Measurements from ENCODE around the gene INTS14.
"Not testable (repeated sequence)": the region's sequence is repeated elsewhere in the genome, so short reads cannot be mapped to it uniquely, and the experiment has no call there.

The INTS14 gene

DNA sequence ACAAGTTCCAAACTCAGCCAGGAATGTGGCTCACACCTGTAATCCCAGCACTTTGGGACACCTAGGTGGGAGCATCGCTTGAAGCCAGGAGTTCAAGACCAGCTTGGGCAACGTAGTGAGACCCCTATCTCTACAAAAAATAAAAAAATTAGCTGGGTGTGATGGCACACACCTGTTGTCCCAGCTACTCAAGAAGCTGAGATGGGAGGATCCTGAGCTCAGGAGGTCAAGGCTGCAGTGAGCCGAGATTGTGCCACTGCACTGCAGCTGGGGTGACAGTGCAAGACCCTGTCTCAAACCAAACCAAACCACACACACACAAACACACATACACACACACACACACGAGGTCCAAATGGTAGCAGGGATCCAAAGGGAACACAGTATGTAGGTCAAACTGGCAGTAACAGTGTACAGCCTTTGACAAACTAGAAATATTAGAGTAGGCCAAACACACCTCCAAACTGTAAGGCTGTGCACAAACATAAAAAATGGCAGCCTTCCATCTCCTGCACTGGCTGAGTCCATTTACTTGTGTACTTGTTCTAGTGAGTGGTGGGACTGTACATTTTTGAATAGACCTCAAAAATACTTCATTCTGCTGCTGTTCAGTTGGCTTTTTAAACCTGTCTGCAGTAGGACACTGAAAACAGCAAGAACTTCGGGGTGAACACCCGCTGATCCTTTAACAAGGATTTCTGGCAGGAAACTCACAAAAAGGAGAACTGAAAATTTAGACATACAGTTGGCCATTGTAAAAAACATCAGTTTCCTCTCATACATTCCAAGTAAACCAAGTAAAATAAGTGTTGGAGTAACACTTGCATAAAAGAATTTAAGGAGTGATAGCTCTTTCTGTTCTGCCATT is 33.6 kb downstream of the INTS14 start:
- no peak for DNase-seq

DNA sequence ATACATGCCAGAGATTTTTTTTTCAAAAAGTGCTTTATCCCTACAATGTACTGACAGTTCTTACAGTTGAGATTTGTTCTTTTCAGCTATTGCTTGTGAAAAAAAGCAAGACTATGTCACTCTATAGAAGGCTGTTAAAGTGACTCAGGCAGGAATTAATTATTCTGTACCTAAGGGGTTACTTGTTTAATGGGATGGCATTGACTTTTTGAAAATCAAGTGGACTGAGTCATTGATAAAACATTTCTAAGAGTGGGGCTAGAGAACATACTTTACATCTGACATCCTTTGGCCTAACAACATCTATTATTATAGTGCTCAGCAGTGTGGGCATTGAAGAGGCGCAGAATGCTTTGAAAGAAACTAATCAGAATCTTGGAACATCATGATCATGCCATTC is 34.3 kb downstream of the INTS14 start:
- DNase-seq, result no peak

DNA sequence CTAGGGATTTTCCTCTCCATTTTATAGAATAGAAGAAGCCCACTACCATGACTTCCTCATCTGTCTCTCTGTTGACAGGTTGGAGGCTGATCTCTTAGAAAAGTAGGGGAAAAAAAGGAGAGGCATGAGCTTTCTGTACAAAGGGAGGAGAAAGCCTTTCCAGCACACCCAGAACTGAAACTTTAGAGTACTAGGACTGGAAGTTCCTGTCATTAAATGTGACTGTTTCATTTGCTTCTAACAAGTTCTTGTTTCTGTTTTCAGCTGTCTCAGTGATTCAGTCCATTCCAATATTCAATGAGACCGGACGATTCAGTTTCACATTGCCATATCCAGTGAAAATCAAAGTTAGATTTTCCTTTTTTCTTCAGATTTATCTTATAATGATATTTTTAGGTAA is 39.0 kb downstream of the INTS14 start:
- no peak for DNase-seq

DNA sequence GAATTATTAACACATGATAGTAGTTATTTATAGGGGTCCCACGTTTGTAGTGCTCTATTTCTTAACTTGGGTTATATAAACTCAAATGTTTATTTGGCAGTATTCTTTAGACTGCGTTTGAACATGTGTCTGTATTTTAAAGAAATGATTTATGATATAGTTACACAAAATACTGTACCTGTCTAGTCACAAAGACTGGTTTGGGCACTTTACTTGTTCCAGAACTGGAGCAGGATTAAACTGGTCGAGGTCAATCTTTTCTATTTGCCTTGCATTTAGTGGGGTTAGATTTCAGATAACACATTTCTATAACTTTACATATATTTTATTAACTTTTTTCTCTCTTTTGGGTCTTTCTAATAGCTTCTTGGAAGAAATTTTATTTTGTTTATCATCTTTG is 41.2 kb downstream of the INTS14 start:
- no peak for DNase-seq

DNA sequence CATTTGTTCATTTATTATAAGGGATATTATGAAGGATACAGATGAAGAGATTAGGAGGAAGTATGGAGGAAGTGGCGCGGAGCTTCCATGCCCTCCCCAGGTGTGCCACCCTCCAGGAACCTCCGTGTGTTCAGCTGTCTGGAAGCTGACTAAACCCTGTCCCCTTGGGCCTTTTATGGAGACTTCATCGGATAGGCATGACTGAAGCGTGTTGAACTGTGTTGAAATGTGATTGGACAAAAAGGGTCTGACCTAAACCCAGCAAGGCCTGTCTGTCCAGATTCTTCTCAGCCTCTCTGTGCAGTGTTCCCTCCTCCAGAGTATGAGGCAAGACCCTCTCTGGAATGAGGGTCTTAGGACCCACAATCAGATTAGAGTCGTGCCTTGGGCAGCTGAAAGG is 49.0 kb downstream of the INTS14 start:
- DNase-seq, result no peak

DNA sequence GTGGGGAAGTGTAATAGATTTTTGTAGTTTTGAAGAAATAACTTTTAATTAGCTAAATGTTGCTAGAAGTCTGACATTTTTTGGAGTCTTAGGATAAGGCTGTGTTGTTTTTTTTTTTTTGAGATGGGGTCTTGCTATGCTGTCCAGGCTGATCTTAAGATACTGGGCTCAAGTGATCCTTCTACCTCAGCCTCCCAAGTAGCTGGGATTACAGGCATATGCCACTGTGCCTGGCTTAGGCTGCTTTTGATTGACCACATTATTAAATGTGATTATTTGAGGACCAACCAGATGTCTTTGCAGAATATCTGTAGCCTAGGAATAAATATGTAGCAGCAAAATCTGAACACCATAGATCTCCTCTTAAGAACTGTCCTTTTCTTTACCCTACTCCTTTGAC is 51.0 kb downstream of the INTS14 start:
- DNase-seq, result no peak

DNA sequence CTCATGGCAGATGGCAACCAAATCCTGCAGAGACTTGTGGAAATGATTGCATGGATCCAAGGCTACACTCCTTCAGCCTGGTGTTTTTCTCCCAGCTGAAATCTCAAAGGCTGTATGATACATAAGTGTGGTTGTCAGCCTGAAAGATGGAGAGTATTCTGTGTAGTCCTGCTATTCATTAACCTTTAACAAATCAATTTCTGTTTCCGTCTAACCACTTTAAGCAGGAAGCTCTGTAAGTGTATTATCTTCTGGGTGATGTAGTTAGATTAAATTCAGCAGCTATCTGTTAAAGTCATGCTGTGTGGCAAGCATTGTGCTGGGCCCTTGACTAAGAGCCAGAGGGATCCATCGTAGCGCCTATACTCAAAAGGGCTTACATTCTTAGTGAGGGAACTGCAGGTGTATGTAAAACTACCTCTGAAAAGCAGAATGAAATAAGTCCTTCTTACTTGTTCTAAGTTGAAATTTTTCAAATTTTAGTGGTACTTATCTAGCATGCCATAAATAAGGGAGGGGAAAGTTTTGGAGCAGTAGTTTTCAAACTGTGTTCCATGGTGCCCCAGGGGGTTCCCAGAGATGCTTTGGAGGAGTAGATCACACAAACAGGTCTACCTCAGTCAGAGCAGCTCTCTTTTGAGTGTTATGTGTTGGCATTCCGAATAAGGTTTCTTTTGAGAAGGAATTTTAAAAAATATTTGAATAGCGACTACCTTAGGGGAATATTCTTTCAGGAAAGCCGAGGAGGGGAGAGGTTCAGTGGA is 51.8 kb downstream of the INTS14 start:
- DNase-seq, result no peak

DNA sequence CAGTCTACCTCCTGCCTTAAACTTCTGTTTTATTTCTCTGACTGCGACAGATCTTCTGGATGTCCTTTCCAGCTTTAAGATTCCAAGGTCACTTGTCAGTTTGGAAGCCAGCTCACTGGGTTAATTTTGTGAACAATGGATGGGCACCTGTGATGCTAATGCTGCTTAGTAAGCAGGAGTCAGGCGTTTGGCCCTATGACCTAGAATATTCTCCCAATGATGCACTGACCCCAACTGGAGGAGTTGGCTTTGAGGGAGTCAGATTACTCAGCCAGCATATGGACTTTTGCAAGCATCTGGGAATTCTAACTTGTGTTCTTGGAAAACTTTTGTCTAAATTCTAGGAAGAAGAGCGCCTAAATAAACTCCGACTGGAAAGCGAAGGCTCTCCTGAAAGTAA is 52.6 kb downstream of the INTS14 start:
- DNase-seq, result no peak

DNA sequence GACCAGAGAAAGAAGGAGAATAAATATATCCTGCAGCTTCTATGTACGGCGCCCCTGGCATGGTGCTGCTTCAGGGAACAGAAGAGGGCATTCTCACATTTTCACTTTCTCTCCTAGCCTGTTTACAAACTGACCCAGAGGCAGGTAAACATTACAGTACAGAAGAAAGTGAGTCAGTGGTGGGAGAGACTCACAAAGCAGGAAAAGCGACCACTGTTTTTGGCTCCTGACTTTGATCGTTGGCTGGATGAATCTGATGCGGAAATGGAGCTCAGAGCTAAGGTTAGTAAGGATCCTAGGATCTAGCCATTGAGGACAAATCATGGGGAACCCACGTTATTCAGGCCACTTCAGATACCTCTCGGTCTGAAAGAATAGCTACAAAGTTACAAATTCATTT is 54.3 kb downstream of the INTS14 start:
- DNase-seq, result no peak

DNA sequence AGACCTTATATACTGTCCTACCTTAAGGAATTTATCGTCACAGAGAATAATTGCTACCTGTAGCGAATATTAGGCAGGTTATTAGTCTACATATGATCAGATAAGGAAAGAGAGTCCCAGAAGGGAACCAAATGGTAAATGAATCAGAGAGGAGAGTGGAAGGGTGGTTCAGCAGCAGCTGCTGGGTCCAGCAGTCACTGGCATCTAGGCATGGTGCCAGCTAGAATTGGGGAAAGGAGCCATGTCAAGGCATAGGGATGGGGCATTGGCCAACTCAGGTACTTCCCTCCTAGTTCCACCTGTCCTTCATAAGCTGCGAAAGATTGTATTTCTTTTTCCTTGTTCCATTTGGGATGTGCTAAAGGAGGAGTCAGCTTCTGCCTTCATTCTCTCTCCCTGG is 57.2 kb downstream of the INTS14 start:
- no peak for DNase-seq

DNA sequence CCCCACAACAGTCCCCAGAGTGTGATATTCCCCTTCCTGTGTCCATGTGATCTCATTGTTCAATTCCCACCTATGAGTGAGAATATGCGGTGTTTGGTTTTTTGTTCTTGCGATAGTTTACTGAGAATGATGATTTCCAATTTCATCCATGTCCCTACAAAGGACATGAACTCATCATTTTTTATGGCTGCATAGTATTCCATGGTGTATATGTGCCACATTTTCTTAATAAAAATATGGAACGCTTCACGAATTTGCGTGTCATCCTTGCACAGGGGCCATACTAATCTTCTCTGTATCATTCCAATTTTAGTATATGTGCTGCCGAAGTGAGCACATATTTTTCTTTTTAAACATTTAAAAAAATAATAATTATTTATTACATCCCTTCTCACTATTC is 58.1 kb downstream of the INTS14 start:
- DNase-seq, result not testable (repeated sequence)

DNA sequence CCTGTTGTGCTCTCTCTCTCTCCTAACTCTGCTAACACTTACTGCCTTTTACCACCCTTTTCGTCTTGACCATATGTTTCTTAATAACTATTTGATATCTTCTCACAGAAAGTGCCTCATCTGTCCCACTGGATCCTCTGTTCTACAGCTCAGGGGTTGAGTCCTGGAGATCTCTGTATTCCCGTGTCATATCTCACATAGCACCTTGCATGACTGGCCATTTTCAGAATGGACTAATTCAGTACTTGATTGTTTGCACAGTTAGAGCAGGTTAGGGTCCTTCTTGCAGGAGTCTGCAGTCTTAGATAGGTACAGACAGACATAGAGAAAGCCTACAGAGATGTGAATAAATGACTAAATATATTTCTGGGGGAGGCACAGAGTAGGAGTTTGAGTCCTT is 59.7 kb downstream of the INTS14 start:
- DNase-seq, result no peak

DNA sequence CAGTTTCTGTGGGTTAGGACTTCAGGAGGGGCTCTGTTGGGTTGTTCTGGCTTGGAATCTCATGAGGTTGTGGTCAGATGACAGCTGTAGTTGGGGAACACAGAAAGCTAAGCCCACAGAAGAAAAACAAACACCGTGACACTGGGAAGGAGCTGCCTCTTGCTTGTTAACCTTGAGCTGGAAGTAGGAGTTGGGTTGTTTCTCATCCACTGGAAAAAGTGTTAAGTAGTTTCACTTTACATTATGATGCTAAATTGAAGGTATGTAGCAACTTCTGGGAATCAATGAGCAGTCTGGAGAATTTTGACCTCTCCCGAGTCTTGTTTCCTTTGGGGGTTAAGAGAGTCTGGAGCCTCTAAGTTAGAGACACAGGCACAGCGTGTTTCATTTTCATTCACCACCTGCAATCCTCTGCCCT is 60.2 kb downstream of the INTS14 start:
- DNase-seq, result no peak

DNA sequence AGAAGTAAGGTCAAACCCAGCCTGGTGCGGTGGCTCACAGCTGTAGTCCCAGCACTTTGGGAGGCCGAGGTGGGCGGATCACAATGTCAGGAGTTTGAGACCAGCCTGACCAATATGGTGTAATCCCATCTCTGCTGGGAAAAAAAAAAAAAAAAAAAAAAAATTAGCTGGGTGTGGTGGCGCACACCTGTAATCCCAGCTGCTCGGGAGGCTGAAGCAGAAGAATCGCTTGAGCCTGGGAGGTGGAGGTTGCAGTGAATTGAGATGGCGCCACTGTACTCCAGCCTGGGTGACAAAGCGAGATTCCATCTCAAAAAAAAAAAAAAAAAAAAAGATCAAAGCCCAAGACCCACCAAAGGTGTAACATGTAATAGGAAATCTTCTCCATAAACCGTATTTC is 61.6 kb downstream of the INTS14 start:
- not testable (repeated sequence) for DNase-seq

DNA sequence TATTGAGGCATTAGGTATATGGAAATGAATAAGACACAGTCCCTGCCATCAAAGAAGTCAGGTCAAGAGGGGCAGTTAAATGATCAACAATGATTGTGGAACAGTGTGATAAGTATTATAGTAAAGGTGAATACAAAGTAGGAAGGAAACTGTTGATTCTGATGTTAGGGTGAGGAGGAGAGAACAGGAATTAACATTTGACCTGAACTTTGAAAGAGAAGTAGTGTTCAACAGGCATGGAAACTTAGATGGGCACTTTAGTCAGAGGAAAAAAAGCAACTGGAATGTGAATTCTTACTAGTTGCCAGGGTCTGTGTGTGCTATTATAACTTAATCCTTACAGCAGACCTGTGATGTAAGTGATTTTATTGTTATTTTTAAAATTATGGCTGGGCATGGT is 63.1 kb downstream of the INTS14 start:
- no peak for DNase-seq

DNA sequence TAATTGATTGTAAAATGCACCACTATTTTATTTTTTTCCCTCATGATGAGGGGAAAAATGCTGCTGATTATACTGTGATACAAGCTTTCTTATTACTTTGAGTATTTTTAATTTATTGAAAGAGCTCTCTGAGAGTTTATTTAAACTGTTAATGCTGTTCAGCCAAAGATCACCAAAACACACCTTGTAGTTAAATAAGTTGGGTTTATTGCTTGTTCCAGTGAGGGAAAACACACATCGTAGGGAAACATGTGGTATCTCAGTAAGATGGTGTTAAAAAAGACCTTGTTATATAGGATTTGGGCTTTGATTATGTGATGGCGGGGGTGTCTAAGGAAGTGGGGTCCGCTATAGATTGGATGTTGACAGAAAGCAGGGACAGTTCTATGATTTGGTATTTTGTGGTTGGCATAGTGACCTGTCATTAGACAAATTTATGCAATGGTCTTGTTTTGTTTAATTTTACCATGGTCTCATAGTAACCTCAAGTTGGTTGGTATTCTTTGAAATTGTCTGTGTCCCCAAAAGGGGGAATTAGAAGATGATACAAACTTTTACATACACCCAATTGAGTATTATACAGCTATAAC is 69.6 kb downstream of the INTS14 start:
- no peak for DNase-seq

DNA sequence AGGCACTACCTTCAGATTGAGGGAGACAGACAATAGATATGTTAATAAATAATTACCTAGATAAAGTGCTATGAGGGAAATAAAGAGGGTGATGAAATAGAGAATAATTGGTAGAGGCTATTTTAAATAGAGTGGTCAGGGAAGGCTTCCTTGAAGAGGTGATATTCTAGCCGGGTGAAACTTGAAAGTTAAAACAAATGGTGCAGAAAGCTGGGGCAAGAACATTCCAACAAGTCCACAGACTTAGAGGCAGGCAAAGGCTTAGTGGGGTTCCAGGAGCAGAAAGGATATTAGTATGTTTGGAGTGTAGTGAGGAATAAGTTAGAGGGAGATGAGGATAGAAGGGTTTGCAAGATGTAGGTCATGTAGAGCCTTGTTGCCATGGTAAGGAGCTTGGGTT is 70.6 kb downstream of the INTS14 start:
- DNase-seq, result no peak

DNA sequence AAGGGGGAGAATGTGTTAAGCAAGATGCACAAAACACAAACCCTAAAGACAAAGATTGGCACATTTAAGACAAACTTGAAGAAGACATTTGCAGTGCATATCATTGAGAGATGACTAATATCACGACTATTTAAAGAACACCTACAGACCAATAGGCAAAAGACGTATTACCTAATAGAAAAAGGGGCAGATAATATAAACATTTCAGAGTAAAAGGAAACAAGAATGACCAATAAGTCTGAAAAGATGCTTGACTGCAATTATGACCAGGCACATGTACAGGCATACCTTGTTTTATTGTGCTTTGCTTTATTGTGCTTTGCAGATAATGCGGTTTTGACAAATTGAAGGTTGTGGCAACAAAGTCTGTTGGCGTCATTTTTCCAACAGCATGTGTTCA is 75.7 kb downstream of the INTS14 start:
- no peak for DNase-seq

DNA sequence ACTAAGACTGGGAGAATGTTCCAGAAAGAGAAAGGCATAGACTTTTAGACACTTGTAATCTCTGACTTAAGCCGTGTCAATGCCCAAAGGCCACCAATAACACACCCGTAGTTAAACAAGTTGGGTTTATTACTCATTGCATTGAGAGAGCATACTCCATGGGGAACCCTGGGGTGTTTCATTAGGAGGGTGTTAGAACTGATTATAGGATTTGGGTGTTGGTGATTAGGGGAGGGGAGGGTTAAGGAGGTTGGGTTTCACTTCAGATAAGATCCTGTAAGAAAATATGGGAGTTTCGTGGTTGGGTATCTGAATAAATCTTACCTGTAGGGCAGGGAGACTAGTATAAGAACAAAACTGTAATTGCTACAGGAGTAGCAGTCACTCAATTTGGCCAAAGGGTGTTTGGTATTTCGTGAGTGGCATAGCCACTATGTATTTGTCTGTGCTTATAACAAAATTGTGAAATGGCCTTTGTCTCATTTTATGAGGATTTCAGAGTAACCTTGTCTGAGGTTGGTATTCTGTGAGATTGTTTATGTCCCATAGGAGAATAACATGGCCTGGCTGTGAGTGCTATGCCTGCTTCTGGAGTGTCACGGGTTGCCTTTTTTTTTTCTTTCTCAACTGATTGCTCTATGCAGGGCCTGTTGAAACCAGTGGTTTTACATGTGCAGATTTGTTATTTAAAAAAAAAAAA is 77.7 kb downstream of the INTS14 start:
- no peak for DNase-seq

DNA sequence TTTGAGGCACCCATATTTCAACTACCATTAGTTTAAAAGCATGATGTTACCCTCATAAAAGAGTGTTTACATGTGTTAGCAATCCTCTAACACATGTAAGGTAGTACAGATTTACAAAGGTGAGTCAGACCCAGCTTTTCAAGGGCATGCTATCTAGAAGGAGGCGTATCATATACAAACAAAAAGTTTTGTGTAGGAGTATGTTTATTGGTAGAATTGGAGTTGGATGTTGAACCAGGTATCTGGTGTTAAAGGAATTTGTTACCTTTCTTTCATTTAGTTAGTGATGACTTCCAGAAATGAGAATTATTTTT is 78.2 kb downstream of the INTS14 start:
- no peak for DNase-seq

DNA sequence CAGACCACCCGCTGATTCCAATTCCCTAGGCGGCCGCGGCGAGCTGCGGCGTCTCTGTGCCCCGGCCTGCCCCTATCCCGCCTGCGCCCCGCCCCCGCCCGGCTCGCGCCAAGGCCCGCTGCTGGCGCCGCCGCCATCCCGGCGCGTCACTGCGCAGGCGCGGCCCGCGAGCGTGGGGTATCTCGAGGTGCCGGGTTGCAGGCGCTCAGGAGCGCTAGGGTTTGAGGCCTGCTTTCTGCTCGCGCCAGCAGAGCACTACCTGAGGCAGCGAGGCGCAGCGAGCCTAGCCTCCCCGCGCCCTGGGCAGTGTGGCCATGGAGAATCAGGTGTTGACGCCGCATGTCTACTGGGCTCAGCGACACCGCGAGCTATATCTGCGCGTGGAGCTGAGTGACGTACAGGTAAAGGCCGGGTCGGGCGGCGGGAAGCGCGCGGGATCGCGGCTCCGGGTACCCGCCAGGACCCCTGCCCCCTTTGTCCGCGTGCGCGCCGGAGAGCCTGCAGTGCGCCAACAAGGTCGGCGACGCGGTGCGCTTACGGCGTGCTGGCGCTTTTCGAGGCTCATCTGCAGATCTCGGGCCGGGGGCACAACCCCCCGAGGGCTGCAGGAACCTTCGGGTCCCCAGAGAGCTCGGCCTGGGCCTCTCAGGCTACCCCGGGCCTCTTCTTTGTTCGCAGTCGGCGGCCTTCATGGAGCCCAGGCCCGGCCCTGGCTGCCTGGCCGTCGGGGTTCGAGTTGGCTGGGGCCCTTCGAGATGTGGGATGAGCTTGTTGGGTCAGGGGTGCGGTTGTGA is 80.4 kb downstream of the INTS14 start, which contains the start of gene HACD3:
HACD3 (plus strand) TSS at position 146 of the 794 bp plus-strand sequence; CDS start at position 315, 169 bp downstream.
- DNase-seq, result peak; percentile 90

DNA sequence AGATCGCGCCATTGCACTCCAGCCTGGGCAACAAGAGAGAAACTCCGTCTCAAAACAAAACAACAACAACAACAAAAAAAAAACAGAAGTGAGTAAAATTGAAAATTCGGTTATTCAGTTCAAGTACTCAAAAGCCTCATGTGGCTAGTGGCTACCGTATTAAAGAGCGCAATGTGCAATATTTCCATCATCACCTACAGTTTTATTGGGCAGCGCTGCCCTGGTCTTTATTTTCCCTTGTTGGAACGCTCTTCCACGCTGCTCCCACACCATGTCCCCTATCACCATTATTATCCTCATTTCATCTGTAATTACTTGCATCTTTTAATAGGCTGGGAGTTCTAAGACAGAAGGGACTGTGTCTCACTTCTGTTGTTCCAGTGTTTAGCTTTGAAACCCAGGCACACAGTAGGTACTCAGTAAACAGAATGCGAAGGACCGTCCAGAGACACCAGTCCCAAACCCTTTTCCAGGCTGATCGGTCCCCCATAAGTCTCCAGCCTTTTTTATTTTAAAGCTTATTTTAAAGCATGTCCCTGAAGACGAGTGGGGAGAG is 81.1 kb downstream of the INTS14 start:
- DNase-seq, result no peak
